ENCODE results near the gene PARP9. TPM values are rescaled to one million over a fixed set of nuclear protein-coding genes. Genes with fewer than 3 reads are reported as not detected.
A peak's percentile ranks its signal among the peaks of the same experiment; 100 is the strongest.

Gene PARP9
- total and polyA plus RNA-seq, 10 of the 15 experiments (the other 5 are each of a cell fraction or from before 2014, with no cell fraction given): 34.0 to 122 (median 46.1) TPM

- TF ChIP-seq STAT1 (conservative IDR thresholded peaks at IDR 0.05) (no peak), EP300 (IDR thresholded peaks at IDR 0.05; ENCODE audit: borderline replicate concordance in 1 of 2, control insufficient read depth in 1 of 2, low read depth in 2 of 2, low read length in 2 of 2) (peak; percentile 91 to 99), TBL1XR1 (IDR thresholded peaks at IDR 0.05; ENCODE audit: low read depth, low read length) (peak; percentile 99), CUX1 (IDR thresholded peaks at IDR 0.05; ENCODE audit: insufficient replicate concordance, low read depth, low read length) (no peak), SP1 (IDR thresholded peaks at IDR 0.05; ENCODE audit: low read depth, low read length) (peak; percentile 24), HDGF (IDR thresholded peaks at IDR 0.05) (no peak; the same call in 1 of the 2 replicates), KLF5 (IDR thresholded peaks at IDR 0.05; ENCODE audit: partially characterized antibody) (peak; percentile 72), TAF1 (IDR thresholded peaks at IDR 0.05; ENCODE audit: borderline replicate concordance, low read depth, low read length) (no peak), CBX5 (IDR thresholded peaks at IDR 0.05; ENCODE audit: low read depth) (peak; percentile 100), ZZZ3 (IDR thresholded peaks at IDR 0.05; ENCODE audit: control insufficient read depth, insufficient read length, low read depth) (no peak), RFX5 (IDR thresholded peaks at IDR 0.05; ENCODE audit: low read depth, low read length) (no peak), JUND (IDR thresholded peaks at IDR 0.05; ENCODE audit: low read depth, low read length) (peak; percentile 97), POLR2AphosphoS2 (IDR thresholded peaks at IDR 0.05; ENCODE audit: low read depth, low read length) (no peak), SMARCA5 (IDR thresholded peaks at IDR 0.05) (no peak), PBX3 (IDR thresholded peaks at IDR 0.05; ENCODE audit: insufficient replicate concordance, low read depth, low read length) (no peak), PAX5 (IDR thresholded peaks at IDR 0.05; ENCODE audit: borderline replicate concordance, low read depth, low read length) (peak; percentile 76), FOS (IDR thresholded peaks at IDR 0.05; ENCODE audit: borderline replicate concordance, extremely low read depth, insufficient read length) (no peak), PAX8 (IDR thresholded peaks at IDR 0.05) (no peak), CBX3 (IDR thresholded peaks at IDR 0.05; ENCODE audit: borderline replicate concordance, low read depth) (peak; percentile 82; the same call in 1 of the 2 replicates), SRF (IDR thresholded peaks at IDR 0.05; ENCODE audit: low read depth in 2 of 2, low read length in 2 of 2) (peak in 1 of 2 experiments; percentile 77; a peak in 2 of 4 replicates)
- TF ChIP-seq, protein P1, sequence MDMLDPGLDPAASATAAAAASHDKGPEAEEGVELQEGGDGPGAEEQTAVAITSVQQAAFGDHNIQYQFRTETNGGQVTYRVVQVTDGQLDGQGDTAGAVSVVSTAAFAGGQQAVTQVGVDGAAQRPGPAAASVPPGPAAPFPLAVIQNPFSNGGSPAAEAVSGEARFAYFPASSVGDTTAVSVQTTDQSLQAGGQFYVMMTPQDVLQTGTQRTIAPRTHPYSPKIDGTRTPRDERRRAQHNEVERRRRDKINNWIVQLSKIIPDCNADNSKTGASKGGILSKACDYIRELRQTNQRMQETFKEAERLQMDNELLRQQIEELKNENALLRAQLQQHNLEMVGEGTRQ (IDR thresholded peaks at IDR 0.05; ENCODE audit: borderline replicate concordance, low read depth, low read length): peak; percentile 80
- TF ChIP-seq, protein P2, sequence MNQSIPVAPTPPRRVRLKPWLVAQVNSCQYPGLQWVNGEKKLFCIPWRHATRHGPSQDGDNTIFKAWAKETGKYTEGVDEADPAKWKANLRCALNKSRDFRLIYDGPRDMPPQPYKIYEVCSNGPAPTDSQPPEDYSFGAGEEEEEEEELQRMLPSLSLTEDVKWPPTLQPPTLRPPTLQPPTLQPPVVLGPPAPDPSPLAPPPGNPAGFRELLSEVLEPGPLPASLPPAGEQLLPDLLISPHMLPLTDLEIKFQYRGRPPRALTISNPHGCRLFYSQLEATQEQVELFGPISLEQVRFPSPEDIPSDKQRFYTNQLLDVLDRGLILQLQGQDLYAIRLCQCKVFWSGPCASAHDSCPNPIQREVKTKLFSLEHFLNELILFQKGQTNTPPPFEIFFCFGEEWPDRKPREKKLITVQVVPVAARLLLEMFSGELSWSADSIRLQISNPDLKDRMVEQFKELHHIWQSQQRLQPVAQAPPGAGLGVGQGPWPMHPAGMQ (IDR thresholded peaks at IDR 0.05; ENCODE audit: borderline replicate concordance): 0 out of 2 replicates have a peak, but pooled peaks have one; percentile 34
These were observed 45.9 kb upstream of the PARP9 start (continued) for GRCh38 chr3:122609798-122610559.

Data from GM12878 (cell line).